ENCODE data around the gene VPS11. TPM values are rescaled to one million over a fixed set of nuclear protein-coding genes. Genes with fewer than 3 reads are reported as not detected.

Gene VPS11
- total and polyA plus RNA-seq, 10 of the 15 experiments (the other 5 are each of a cell fraction or from before 2014, with no cell fraction given): 15.8 to 26.4 (median 24.5) TPM

- Histone ChIP-seq H3K27ac (ENCODE audit: control insufficient read depth, insufficient read depth) (no peak overlapping the region), H3K79me2 (ENCODE audit: control insufficient read depth, insufficient read depth, low read length) (peaks cover 44% of the 10 kb centered on the region), H3K4me1 (ENCODE audit: control insufficient read depth, insufficient read depth, low read length) (peaks cover 27% of the 10 kb centered on the region), H3K9ac (ENCODE audit: control insufficient read depth, insufficient read depth, low read length) (no peak overlapping the region), H4K20me1 (ENCODE audit: control insufficient read depth, insufficient read depth) (no peaks in the 10 kb centered on the region), H2AFZ (ENCODE audit: control insufficient read depth, low read depth, low read length) (no peak overlapping the region), H3K36me3 (ENCODE audit: control insufficient read depth in 2 of 2, insufficient read depth in 2 of 2, low read length in 1 of 2) (no peaks in the 10 kb centered on the region), H3K27me3 (replicated peaks in 1 of 2; ENCODE audit: control insufficient read depth in 2 of 2, insufficient read depth in 2 of 2, low read length in 1 of 2) (no peaks in the 10 kb centered on the region), H3K4me3 (no peak overlapping the region), H3K4me2 (ENCODE audit: control insufficient read depth, insufficient read depth) (no peak overlapping the region), H3K9me3 (replicated peaks; ENCODE audit: control insufficient read depth, insufficient read depth, low read length) (no peaks in the 10 kb centered on the region)
- no TSS peak for BruUV-seq (replicated peaks)
- ATAC-seq (no peak), FAIRE-seq (no peak), DNase-seq (ENCODE audit: low read depth, low spot score) (no peak)
- CTCF ChIA-PET: no interaction called here
- SMC1A ChIA-PET (ENCODE audit: uncharacterized antibody, unreplicated experiment): interaction anchor here (1.2 kb wide), 1 partner anchor 92 kb away, joined by 4 read pairs; no protein-coding TSS in a partner anchor
- POLR2A ChIA-PET: interaction anchor here (0.9 kb wide), 1 partner anchor 17 kb away, joined by 3 read pairs; no protein-coding TSS in a partner anchor
- RAD21 ChIA-PET (ENCODE audit: unreplicated experiment): no interaction called here
- intact Hi-C loops (cut with micrococcal nuclease; ENCODE audit: unreplicated experiment): loop anchor here (5.0 kb wide), 2 partner anchors 86 to 176 kb away; partner anchors contain the start of genes BCL9L, RPS25 and TRAPPC4
- WGBS (ENCODE audit: insufficient coverage, insufficient replicate concordance, low lambda C conversion rate, missing lambda C conversion rate): 62% methylated on average over 4 of the region's 4 CpGs
- in situ Hi-C loops (cut with MboI): no loop called here
- TF ChIP-seq CTCF (IDR thresholded peaks at IDR 0.05 in 2 of 3, conservative IDR thresholded peaks at IDR 0.05 in 1 of 3; ENCODE audit: control insufficient read depth in 2 of 3, extremely low read depth in 1 of 3, insufficient read depth in 1 of 3, low read depth in 3 of 3, low read length in 3 of 3) (peak in 1 of 3 experiments; percentile 10; a peak in 1 of 6 replicates), ATF7 (IDR thresholded peaks at IDR 0.05; ENCODE audit: low read depth) (no peak), E2F4 (IDR thresholded peaks at IDR 0.05; ENCODE audit: low read depth, low read length) (no peak), BCL11A (IDR thresholded peaks at IDR 0.05; ENCODE audit: low read depth, low read length) (no peak), SMC3 (IDR thresholded peaks at IDR 0.05; ENCODE audit: borderline replicate concordance, low read length) (no peak), WRNIP1 (IDR thresholded peaks at IDR 0.05; ENCODE audit: borderline replicate concordance, low read depth, low read length) (no peak), RAD21 (IDR thresholded peaks at IDR 0.05; ENCODE audit: insufficient read depth, low read depth, low read length) (0 out of 2 replicates have a peak, but pooled peaks have one; percentile 7), POLR2AphosphoS5 (IDR thresholded peaks at IDR 0.05; ENCODE audit: low read length) (no peak), RB1 (IDR thresholded peaks at IDR 0.05; ENCODE audit: borderline replicate concordance) (no peak), ZNF687 (IDR thresholded peaks at IDR 0.05) (no peak), RELA (IDR thresholded peaks at IDR 0.05; ENCODE audit: borderline replicate concordance, partially characterized antibody) (no peak), PRDM15 (CRISPR knock-in tag; IDR thresholded peaks at IDR 0.05) (no peak), TARDBP (IDR thresholded peaks at IDR 0.05; ENCODE audit: borderline replicate concordance) (no peak), HDGF (IDR thresholded peaks at IDR 0.05) (no peak)
Measured at GRCh38 chr11:119103793-119104192, 36.2 kb downstream of the VPS11 start.

Measured in GM12878 (cell line).